Measurements from ENCODE around the gene UBE2F. TPM values are rescaled to one million over a fixed set of nuclear protein-coding genes. Genes with fewer than 3 reads are reported as not detected.
A peak's percentile ranks its signal among the peaks of the same experiment; 100 is the strongest.

The UBE2F gene
- total RNA-seq, 1 experiment from 2014 or later = 62.1 TPM

- Mint-ChIP-seq H3K9me3 (no peaks in the 10 kb centered on the region), H3K27ac (0 out of 7 replicates have a peak overlapping the region, but pooled peaks of 1 of the 3 experiments have one; percentile 19), H3K36me3 (ENCODE audit: insufficient read depth in 1 of 3, low read depth in 3 of 3) (peaks cover 9 to 24% (median 22%) of the 10 kb centered on the region in 3 experiments; a peak in 6 of 7 replicates), H3K4me1 (peaks cover 18 to 20% of the 10 kb centered on the region in 2 experiments), H3K4me3 (no peak overlapping the region), H3K27me3 (ENCODE audit: low read depth) (no peaks in the 10 kb centered on the region; the same call in 1 of the 2 replicates)
- no peak overlapping the region for H3K4ac ChIP-seq (ENCODE audit: low read depth, low read length)
- no peak overlapping the region for H2AK5ac ChIP-seq (ENCODE audit: insufficient read length, low read length)
- H3K79me1 ChIP-seq (ENCODE audit: insufficient read depth, low read depth, low read length, poor library complexity, severe bottlenecking) = no peaks in the 10 kb centered on the region
- no peaks in the 10 kb centered on the region for H3K27me3 ChIP-seq (ENCODE audit: insufficient read depth, low read length)
- no peak overlapping the region for H2BK20ac ChIP-seq (ENCODE audit: low read depth, low read length, poor library complexity, severe bottlenecking)
- H3K9ac ChIP-seq (ENCODE audit: extremely low read depth, insufficient read length, low read length) = no peak overlapping the region
- H3K79me2 ChIP-seq (ENCODE audit: insufficient read depth, low read length) = peaks cover 2% of the 10 kb centered on the region; the same call in 1 of the 2 replicates
- H3K9me3 ChIP-seq (ENCODE audit: control insufficient read depth, low read depth, low read length) = no peaks in the 10 kb centered on the region
- no peak overlapping the region for H3K14ac ChIP-seq (ENCODE audit: insufficient read depth, low read length)
- H2BK120ac ChIP-seq (ENCODE audit: low read depth, low read length, poor library complexity, severe bottlenecking) = no peak overlapping the region
- no peak overlapping the region for H2BK5ac ChIP-seq (ENCODE audit: insufficient read length, low read length)
- H3K18ac ChIP-seq (ENCODE audit: insufficient read length, low read depth, low read length) = no peak overlapping the region
- H3K4me2 ChIP-seq (ENCODE audit: insufficient read depth, insufficient read length, low read length) = no peak overlapping the region
- no peak for TF ChIP-seq CTCF (conservative IDR thresholded peaks at IDR 0.05)
- no peaks in the 10 kb centered on the region; the same call in 1 of the 2 replicates for H3K4me1 ChIP-seq (ENCODE audit: insufficient read depth, low read length)
- H4K20me1 ChIP-seq (ENCODE audit: control insufficient read depth, insufficient read depth, insufficient read length) = no peaks in the 10 kb centered on the region
- H2BK12ac ChIP-seq (ENCODE audit: insufficient read length, low read depth, low read length) = no peak overlapping the region
- WGBS (ENCODE audit: extremely low coverage, insufficient read length, low lambda C conversion rate) = no CpG with 5 or more reads among the region's 2 CpGs
- no peak overlapping the region for H4K8ac ChIP-seq (replicated peaks; ENCODE audit: insufficient read length, low read depth, low read length)
- no peak overlapping the region for H4K91ac ChIP-seq (ENCODE audit: insufficient read length, low read depth, low read length)
- no peak overlapping the region for H3K23ac ChIP-seq (ENCODE audit: insufficient read length, low read depth, low read length)
- no peaks in the 10 kb centered on the region for H3K23me2 ChIP-seq (ENCODE audit: insufficient read length, low read depth, low read length, poor library complexity, severe bottlenecking)
- no peak overlapping the region for H2BK15ac ChIP-seq (ENCODE audit: low read depth, low read length)
- no peak overlapping the region for H2AFZ ChIP-seq (ENCODE audit: low read length)
- H4K5ac ChIP-seq (ENCODE audit: insufficient read length, low read depth, low read length) = no peak overlapping the region
- no peak overlapping the region for H3T11ph ChIP-seq (ENCODE audit: low read length)
- no peak overlapping the region for H3K27ac ChIP-seq (ENCODE audit: insufficient read length, low read depth, low read length)
- no peak overlapping the region for H3K56ac ChIP-seq (ENCODE audit: insufficient read length, low read depth, low read length)
- no peak for DNase-seq
These were observed 56.8 kb downstream of the UBE2F start for GRCh38 chr2:238023608-238024007.

All from H9 (cell line).